GM12878 (cell line): ENCODE results near the gene RFXAP. TPM values are rescaled to one million over a fixed set of nuclear protein-coding genes. Genes with fewer than 3 reads are reported as not detected.

Experiments used
- ATAC-seq: fragments of 200-7000 bp; cut with Tn5 transposase; 3 replicates; pipeline ENCODE4 v1.9.1; 2020; ENCODE audit warnings: mild to moderate bottlenecking, moderate library complexity
- Bru-seq: library from RNA; stranded (reverse); fragments of 400-500 nt; gene quantifications from one replicate; lab custom pipeline; 2021; lab: Mats Ljungman, UMichigan
- BruChase-seq, 2 experiments: library from RNA; stranded (reverse); fragments of 400-500 nt; gene quantifications; one replicate each; lab custom pipeline; 2021; lab: Mats Ljungman, UMichigan
- BruUV-seq: library from RNA; stranded (reverse); fragments of 400-500 nt; replicated peaks from 2 replicates; lab custom pipeline; 2021; lab: Mats Ljungman, UMichigan
- CTCF ChIA-PET: fragments of 300-600 bp; sonication (Branson Sonifier 250); formaldehyde crosslinking; extraction: SDS; loops from one replicate; lab custom pipeline; 2021; ENCODE audit warnings: inconsistent platforms; lab: Yijun Ruan, JAX
- POLR2A ChIA-PET: fragments of 350-600 bp; formaldehyde crosslinking; extraction: SDS; loops from one replicate; lab custom pipeline; 2021; ENCODE audit warnings: inconsistent platforms; lab: Charles Lee
- RAD21 ChIA-PET: fragments of 300-600 bp; sonication (Branson Sonifier 250); formaldehyde crosslinking; loops from one replicate; lab custom pipeline; 2023; ENCODE audit warnings: antibody characterized with exemption; ENCODE audit not compliant: unreplicated experiment; lab: Charles Lee
- SMC1A ChIA-PET: fragments of 300-600 bp; sonication (Branson Sonifier 250); formaldehyde crosslinking; loops from one replicate; lab custom pipeline; 2023; ENCODE audit not compliant: unreplicated experiment, uncharacterized antibody; lab: Charles Lee
- DNase-seq: peaks from one replicate; pipeline ENCODE4 v3.0.0-alpha.2; 2011; ENCODE audit warnings: low read depth, low spot score
- FAIRE-seq: peaks from 3 replicates; lab custom pipeline; 2011; peaks lifted over from hg19 to GRCh38; lab: Jason Lieb, UNC
- H2AFZ ChIP-seq: 2 replicates; pipeline ENCODE4 v1.6.0; 2011; ENCODE audit warnings: low read depth, low read length, control low read depth; ENCODE audit not compliant: control insufficient read depth
- H3K27ac ChIP-seq: 2 replicates; pipeline ENCODE4 v1.5.1; 2011; ENCODE audit warnings: control low read depth; ENCODE audit not compliant: control insufficient read depth, insufficient read depth
- H3K27me3 ChIP-seq, 2 experiments: replicated peaks in 1 of 2; 2 replicates each; pipeline versions ENCODE4 v1.6.0 to v1.6.1; 2011; ENCODE audit warnings: low read length in 1 of 2; ENCODE audit not compliant: control insufficient read depth in 2 of 2, insufficient read depth in 2 of 2
- H3K36me3 ChIP-seq, 2 experiments: 2 replicates each; pipeline ENCODE4 v1.5.1; 2011; ENCODE audit warnings: low read length in 1 of 2; ENCODE audit not compliant: control insufficient read depth in 2 of 2, insufficient read depth in 2 of 2
- H3K4me1 ChIP-seq: 2 replicates; pipeline ENCODE4 v1.6.1; 2011; ENCODE audit warnings: mild to moderate bottlenecking, low read length, moderate library complexity, mixed read lengths; ENCODE audit not compliant: control insufficient read depth, insufficient read depth
- H3K4me2 ChIP-seq: 2 replicates; pipeline ENCODE4 v1.6.0; 2011; ENCODE audit warnings: control low read depth; ENCODE audit not compliant: control insufficient read depth, insufficient read depth
- H3K4me3 ChIP-seq: fragments of 200-600 bp; sonication (generic); 2 replicates; pipeline ENCODE4 v1.5.1; 2016
- H3K79me2 ChIP-seq: 2 replicates; pipeline ENCODE4 v1.6.0; 2011; ENCODE audit warnings: low read length; ENCODE audit not compliant: control insufficient read depth, insufficient read depth
- H3K9ac ChIP-seq: 2 replicates; pipeline ENCODE4 v1.8.0; 2011; ENCODE audit warnings: low read length, control low read depth, mixed read lengths; ENCODE audit not compliant: control insufficient read depth, insufficient read depth
- H3K9me3 ChIP-seq: replicated peaks from 3 replicates; pipeline ENCODE4 v1.5.1; 2011; ENCODE audit warnings: mild to moderate bottlenecking, low read length; ENCODE audit not compliant: control insufficient read depth, insufficient read depth
- H4K20me1 ChIP-seq: 2 replicates; pipeline ENCODE4 v1.6.0; 2011; ENCODE audit not compliant: control insufficient read depth, insufficient read depth
- ATF7 ChIP-seq: fragments of 450-650 bp; IDR thresholded peaks from 2 replicates; pipeline ENCODE4 v1.6.1; 2016; ENCODE audit warnings: low read depth, mild to moderate bottlenecking
- DPF2 ChIP-seq: fragments of 450-650 bp; IDR thresholded peaks from 2 replicates; pipeline ENCODE4 v1.6.1; 2017; ENCODE audit warnings: mild to moderate bottlenecking
- EGR1 ChIP-seq, 2 experiments: IDR thresholded peaks; 1 replicate in 1 of 2; 2 replicates in 1 of 2; pipeline ENCODE4 v1.6.1; 2011 to 2012; ENCODE audit warnings: low read depth in 2 of 2, low read length in 2 of 2, borderline replicate concordance in 1 of 2, mild to moderate bottlenecking in 1 of 2, moderate library complexity in 1 of 2
- ETV6 ChIP-seq, 2 experiments: fragments of 450-650 bp in 1 of 2; IDR thresholded peaks in 1 of 2; conservative IDR thresholded peaks in 1 of 2; 2 replicates each; pipeline ENCODE4 v1.6.1; 2014; ENCODE audit warnings: antibody characterized with exemption in 1 of 2, borderline replicate concordance in 1 of 2, low read depth in 1 of 2, mild to moderate bottlenecking in 1 of 2, moderate library complexity in 1 of 2
- JUNB ChIP-seq: IDR thresholded peaks from 2 replicates; pipeline ENCODE4 v1.6.1; 2016; ENCODE audit warnings: antibody characterized with exemption, mild to moderate bottlenecking
- MXI1 ChIP-seq: fragments of 150-350 bp; IDR thresholded peaks from 2 replicates; pipeline ENCODE4 v1.6.1; 2011; ENCODE audit warnings: low read depth, mild to moderate bottlenecking, inconsistent platforms, low read length, improper control_type of control experiment
- RBBP5 ChIP-seq: fragments of 200-600 bp; sonication (generic); conservative IDR thresholded peaks from 2 replicates; pipeline ENCODE4 v1.6.1; 2016
- SIN3A ChIP-seq: IDR thresholded peaks from 2 replicates; pipeline ENCODE4 v1.6.1; 2012; ENCODE audit warnings: low read depth, low read length, improper control_type of control experiment
- SMC3 ChIP-seq: IDR thresholded peaks from 2 replicates; pipeline ENCODE4 v1.6.1; 2011; ENCODE audit warnings: low read length, improper control_type of control experiment, borderline replicate concordance
- TCF12 ChIP-seq: IDR thresholded peaks from 2 replicates; pipeline ENCODE4 v1.6.1; 2011; ENCODE audit warnings: low read depth, mild to moderate bottlenecking, low read length
- WRNIP1 ChIP-seq: IDR thresholded peaks from 2 replicates; pipeline ENCODE4 v1.6.1; 2011; ENCODE audit warnings: low read depth, low read length, improper control_type of control experiment, borderline replicate concordance
- WGBS: methylation state at CpG from one replicate; pipeline ENCODE4 v1.1.6; 2016; ENCODE audit warnings: low lambda C conversion rate; ENCODE audit not compliant: insufficient replicate concordance, insufficient coverage; ENCODE audit errors: missing lambda C conversion rate; 5-methylcytosine and 5-hydroxymethylcytosine counted together
- in situ Hi-C: fragments of 300-500 bp; cut with MboI; formaldehyde crosslinking; loops from 9 replicates; pipeline ENCODE4 v1.14.3; 2018; ENCODE audit warnings: mixed read lengths
- intact Hi-C: fragments of 100-400 bp; cut with micrococcal nuclease; formaldehyde crosslinking; loops from one replicate; pipeline ENCODE4 v1.14.2; 2022; ENCODE audit not compliant: unreplicated experiment
- long read RNA-seq, 2 experiments: library from polyadenylated mRNA; unstranded; transcript quantifications; one replicate each; pipeline ENCODE4 v2.0.0, GENCODE V29; 2019 to 2020
- polyA minus RNA-seq, 3 experiments: library from RNA; depleted of rRNA, polyadenylated mRNA; stranded (reverse); fragments of >200 nt; gene quantifications; 2 replicates each; pipeline ENCODE4 v1.2.3, GENCODE V29; 2011
- polyA plus RNA-seq, 11 experiments: library from polyadenylated mRNA; depleted of rRNA in 4 of 11; unstranded in 6 of 11; stranded (reverse) in 5 of 11; fragments of >200 nt; fragmentation: Nextera tagmentation in 4 of 11; fragmentation: Illumina TruSeq in 1 of 11; extraction: Ambion mirVana in 4 of 11; extraction: Trizol in 1 of 11; gene quantifications; 1 replicate in 1 of 11; 2 replicates in 10 of 11; pipeline versions ENCODE4 v1.2.1 to v1.2.3, GENCODE V29; 2011 to 2016; ENCODE audit warnings: inconsistent platforms in 2 of 11, missing spikeins in 2 of 11, low read depth in 1 of 11
- total RNA-seq, 4 experiments: library from RNA; depleted of rRNA in 3 of 4; stranded (reverse); fragments of >200 nt in 3 of 4; fragmentation: Illumina TruSeq in 1 of 4; extraction: Trizol in 1 of 4; gene quantifications; 2 replicates each; pipeline versions ENCODE4 v1.2.1 to v1.2.3, GENCODE V29; 2013 to 2021
- TF ChIP-seq, protein P1 (sequence below): IDR thresholded peaks from 2 replicates; pipeline ENCODE4 v1.6.1; 2011; ENCODE audit warnings: mild to moderate bottlenecking, low read depth, low read length, moderate library complexity; ENCODE audit not compliant: insufficient replicate concordance

RFXAP gene, protein sequence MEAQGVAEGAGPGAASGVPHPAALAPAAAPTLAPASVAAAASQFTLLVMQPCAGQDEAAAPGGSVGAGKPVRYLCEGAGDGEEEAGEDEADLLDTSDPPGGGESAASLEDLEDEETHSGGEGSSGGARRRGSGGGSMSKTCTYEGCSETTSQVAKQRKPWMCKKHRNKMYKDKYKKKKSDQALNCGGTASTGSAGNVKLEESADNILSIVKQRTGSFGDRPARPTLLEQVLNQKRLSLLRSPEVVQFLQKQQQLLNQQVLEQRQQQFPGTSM
- total RNA-seq (2013; cell fraction: nucleolus; rRNA removed) = 19.1 and 19.2 TPM in 2 replicates
- total RNA-seq (2014; rRNA removed) (4.6 and 5.0 TPM in 2 replicates), total RNA-seq (2014; rRNA removed; fragmentation: Illumina TruSeq; extraction: Trizol) (4.7 and 4.8 TPM in 2 replicates), total RNA-seq (2021) (10.6 and 13.3 TPM in 2 replicates), polyA plus RNA-seq (2011; rRNA removed) (11.8 and 16.2 TPM in 2 replicates), polyA plus RNA-seq (2014; fragmentation: Illumina TruSeq; extraction: Trizol) (10.4 and 14.6 TPM in 2 replicates), polyA plus RNA-seq (2014; fragmentation: Nextera tagmentation; extraction: Ambion mirVana) (1 to 10 TPM; 3.4 to 6.7 TPM), polyA plus RNA-seq (2014; rRNA removed) (9.7 and 11.0 TPM in 2 replicates), polyA plus RNA-seq (2016; fragmentation: Nextera tagmentation; extraction: Ambion mirVana) (1 to 10 TPM; 7.7 to 7.8 TPM), polyA minus RNA-seq (2011; rRNA and poly(A)+ RNA removed) (3.6 and 4.2 TPM in 2 replicates), Bru-seq, nascent RNA (percentile 74 among the genes with signal in this experiment), BruChase-seq, experiment 1, labeled RNA remaining after a 6-hour chase (percentile 86 among the genes with signal in this experiment), BruChase-seq, experiment 2, labeled RNA remaining after a 2-hour chase (percentile 88 among the genes with signal in this experiment)
- polyA plus RNA-seq (2011; ENCODE audit: low read depth) = 3.9 TPM
- 4.4 and 5.0 TPM in 2 replicates for polyA plus RNA-seq (2011; cell fraction: cytosol; rRNA removed)
- 10.8 and 12.7 TPM in 2 replicates for polyA plus RNA-seq (2011; cell fraction: nucleus; rRNA removed)
- 6.9 and 8.8 TPM in 2 replicates for polyA plus RNA-seq (2012)
- polyA minus RNA-seq (2011; cell fraction: cytosol; rRNA and poly(A)+ RNA removed) = 0.94 and 2.5 TPM in 2 replicates
- 4.1 and 7.1 TPM in 2 replicates for polyA minus RNA-seq (2011; cell fraction: nucleus; rRNA and poly(A)+ RNA removed)
- long read RNA-seq, experiment 1, partial matches to known transcripts = 0 of 1 reads
- long read RNA-seq, experiment 1, other reads (novel, unspliced or antisense) = 1 of 1 reads
- long read RNA-seq, experiment 2, partial matches to known transcripts = 1 of 8 reads
- long read RNA-seq, experiment 2, other reads (novel, unspliced or antisense) = 5 of 8 reads

DNA sequence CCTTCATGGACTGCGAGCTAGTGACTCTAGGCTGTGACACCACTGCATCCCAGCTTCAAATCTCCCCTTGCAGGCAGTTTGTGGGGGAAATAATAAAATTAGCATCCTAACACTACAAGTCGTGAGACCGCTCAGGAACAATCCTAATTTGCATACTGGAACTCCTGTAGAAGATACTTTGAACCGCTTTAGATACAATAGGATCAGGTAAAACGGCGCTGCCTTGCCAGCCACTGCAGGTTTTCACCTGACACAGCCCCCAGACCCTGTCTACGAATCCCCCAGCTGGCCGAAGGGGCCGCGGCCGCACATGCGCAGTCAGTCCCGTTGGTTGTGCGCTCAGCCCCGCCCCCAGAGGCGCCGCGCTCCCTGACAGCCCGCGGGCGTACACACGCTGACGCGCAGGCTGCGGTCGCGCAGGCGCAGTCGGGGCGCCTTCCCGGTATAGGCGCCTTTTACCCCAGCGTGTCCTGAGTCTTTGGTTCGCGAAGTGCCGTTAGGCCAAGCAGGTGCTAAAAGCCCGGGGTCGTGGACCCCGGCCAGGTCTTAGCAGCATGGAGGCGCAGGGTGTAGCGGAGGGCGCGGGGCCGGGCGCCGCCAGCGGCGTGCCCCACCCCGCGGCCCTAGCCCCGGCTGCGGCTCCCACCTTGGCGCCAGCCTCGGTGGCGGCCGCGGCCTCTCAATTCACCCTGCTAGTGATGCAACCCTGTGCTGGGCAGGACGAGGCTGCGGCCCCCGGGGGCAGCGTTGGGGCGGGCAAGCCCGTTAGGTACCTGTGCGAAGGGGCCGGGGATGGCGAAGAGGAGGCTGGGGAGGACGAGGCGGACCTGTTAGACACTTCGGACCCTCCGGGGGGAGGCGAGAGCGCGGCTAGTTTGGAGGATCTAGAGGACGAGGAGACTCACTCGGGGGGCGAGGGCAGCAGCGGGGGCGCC is at the start of gene RFXAP:
Gene RFXAP, plus strand, starts transcription at position 419 of the 935 bp plus-strand sequence. Its CDS starts 136 bp downstream, at position 555.
- Histone ChIP-seq H3K4me2 (peak within 1 kb of the TSS; percentile 13), H3K9me3 (no peaks in the 10 kb centered on the region), H3K27me3 (peaks cover 0 to 3% of the 10 kb centered on the region in 2 experiments; a peak in 2 of 4 replicates), H3K36me3 (no peaks in the 10 kb centered on the region), H3K27ac (peak within 1 kb of the TSS; percentile 54), H3K4me3 (peak within 1 kb of the TSS; percentile 64), H2AFZ (peak within 1 kb of the TSS; percentile 61), H3K4me1 (no peaks in the 10 kb centered on the region; the same call in 1 of the 2 replicates), H3K9ac (peak within 1 kb of the TSS; percentile 68; the same call in 1 of the 2 replicates), H4K20me1 (no peaks in the 10 kb centered on the region), H3K79me2 (peaks cover 40% of the 10 kb centered on the region)
- 1% methylated on average over 78 of the region's 78 CpGs for WGBS
- ChIA-PET CTCF (no interaction called here), SMC1A (no interaction called here), RAD21 (no interaction called here), POLR2A (interaction anchor here (0.6 kb wide), 1 partner anchor 27 kb away, joined by 3 read pairs; no protein-coding TSS in a partner anchor)
- intact Hi-C loops = loop anchor here (5.0 kb wide), 1 partner anchor 238 kb away; the partner anchor contains the start of gene SUPT20H
- peak; percentile 31 for FAIRE-seq
- peak; percentile 87 for ATAC-seq
- peak; percentile 51 for DNase-seq
- BruUV-seq = no TSS peak
- in situ Hi-C loops = no loop called here
- TF ChIP-seq SIN3A (no peak), DPF2 (no peak; the same call in none of the 2 replicates), RBBP5 (no peak), ETV6 (conservative IDR thresholded peaks at IDR 0.05 in 1 of 2, IDR thresholded peaks at IDR 0.05 in 1 of 2; ENCODE audit: borderline replicate concordance in 1 of 2, low read depth in 1 of 2) (no peak), MXI1 (peak; percentile 35; the same call in 1 of the 2 replicates), SMC3 (no peak), WRNIP1 (no peak), EGR1 (IDR thresholded peaks at IDR 0.05; ENCODE audit: borderline replicate concordance in 1 of 2, low read depth in 2 of 2, low read length in 2 of 2) (peak in 1 of 2 experiments; percentile 11; a peak in 1 of 3 replicates), ATF7 (no peak), JUNB (no peak), TCF12 (0 out of 2 replicates have a peak, but pooled peaks have one; percentile 22)
- TF ChIP-seq, protein P1, sequence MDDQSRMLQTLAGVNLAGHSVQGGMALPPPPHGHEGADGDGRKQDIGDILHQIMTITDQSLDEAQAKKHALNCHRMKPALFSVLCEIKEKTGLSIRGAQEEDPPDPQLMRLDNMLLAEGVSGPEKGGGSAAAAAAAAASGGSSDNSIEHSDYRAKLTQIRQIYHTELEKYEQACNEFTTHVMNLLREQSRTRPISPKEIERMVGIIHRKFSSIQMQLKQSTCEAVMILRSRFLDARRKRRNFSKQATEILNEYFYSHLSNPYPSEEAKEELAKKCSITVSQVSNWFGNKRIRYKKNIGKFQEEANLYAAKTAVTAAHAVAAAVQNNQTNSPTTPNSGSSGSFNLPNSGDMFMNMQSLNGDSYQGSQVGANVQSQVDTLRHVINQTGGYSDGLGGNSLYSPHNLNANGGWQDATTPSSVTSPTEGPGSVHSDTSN = no peak
